Measurements from ENCODE around the gene ZNF469. TPM values are rescaled to one million over a fixed set of nuclear protein-coding genes. Genes with fewer than 3 reads are reported as not detected.

ZNF469 gene
- total RNA-seq, 1 donor from 2014 or later = 60.5 TPM

DNA sequence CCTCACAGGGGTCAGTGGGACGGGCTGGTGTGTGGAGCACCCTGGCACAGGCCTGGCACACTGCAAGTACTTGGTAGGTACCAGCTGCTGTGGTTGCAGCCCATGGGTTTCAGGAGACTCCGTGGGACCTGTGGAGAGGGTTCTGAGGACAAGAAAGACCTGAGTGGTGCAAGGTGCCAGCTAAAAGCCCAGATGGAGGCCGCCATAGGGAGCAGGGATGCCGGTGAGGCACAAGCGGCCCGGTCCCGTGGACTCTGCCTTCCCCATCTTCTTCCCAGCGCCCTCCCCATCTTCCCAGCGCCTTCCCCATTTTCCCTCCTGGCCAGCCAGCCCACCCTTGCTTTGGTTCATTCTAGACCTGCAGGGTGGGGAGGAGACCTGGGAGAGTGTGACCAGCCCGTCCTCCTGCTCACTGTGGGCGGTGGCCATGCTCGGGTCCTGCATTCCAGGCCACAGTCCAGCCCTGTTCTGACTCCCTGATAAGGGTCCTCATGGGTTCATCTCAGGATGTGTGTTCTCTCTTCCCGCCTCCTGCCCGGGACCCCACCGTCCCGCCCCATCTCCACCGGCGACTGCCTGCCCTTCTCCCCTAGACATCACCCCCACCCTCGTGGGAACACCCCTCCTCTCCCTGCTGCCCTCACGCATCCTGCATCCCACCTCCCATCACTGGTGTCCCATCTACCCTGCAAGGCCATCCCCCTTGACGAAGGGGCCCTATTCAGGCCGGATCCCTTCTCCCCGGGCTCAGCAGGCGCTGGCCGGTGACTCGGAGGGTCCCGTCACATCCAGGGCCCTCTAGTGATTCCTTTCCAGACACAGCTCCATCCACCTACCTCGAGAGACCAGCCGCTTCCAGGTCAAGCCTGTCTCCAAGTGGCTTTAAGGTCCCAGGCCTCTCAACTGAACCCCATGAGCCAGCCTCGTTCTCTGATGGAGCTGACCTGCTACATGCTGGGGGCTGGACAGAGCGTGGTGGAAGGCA is 3.4 kb downstream of the ZNF469 start:
- Mint-ChIP-seq H3K27me3 (ENCODE audit: low read depth) (no peaks in the 10 kb centered on the region), H3K27ac (ENCODE audit: unreplicated experiment) (peak overlapping the region; percentile 65), H3K36me3 (ENCODE audit: low read depth) (peaks cover 9% of the 10 kb centered on the region), H3K4me1 (ENCODE audit: low read depth) (peaks cover 63% of the 10 kb centered on the region), H3K4me3 (ENCODE audit: unreplicated experiment) (no peak overlapping the region), H3K9me3 (ENCODE audit: low read depth) (no peaks in the 10 kb centered on the region)
- TF ChIP-seq, protein P1, sequence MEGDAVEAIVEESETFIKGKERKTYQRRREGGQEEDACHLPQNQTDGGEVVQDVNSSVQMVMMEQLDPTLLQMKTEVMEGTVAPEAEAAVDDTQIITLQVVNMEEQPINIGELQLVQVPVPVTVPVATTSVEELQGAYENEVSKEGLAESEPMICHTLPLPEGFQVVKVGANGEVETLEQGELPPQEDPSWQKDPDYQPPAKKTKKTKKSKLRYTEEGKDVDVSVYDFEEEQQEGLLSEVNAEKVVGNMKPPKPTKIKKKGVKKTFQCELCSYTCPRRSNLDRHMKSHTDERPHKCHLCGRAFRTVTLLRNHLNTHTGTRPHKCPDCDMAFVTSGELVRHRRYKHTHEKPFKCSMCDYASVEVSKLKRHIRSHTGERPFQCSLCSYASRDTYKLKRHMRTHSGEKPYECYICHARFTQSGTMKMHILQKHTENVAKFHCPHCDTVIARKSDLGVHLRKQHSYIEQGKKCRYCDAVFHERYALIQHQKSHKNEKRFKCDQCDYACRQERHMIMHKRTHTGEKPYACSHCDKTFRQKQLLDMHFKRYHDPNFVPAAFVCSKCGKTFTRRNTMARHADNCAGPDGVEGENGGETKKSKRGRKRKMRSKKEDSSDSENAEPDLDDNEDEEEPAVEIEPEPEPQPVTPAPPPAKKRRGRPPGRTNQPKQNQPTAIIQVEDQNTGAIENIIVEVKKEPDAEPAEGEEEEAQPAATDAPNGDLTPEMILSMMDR (IDR thresholded peaks at IDR 0.05) = no peak
- DNase-seq (ENCODE audit: low spot score) = peak; percentile 77

DNA sequence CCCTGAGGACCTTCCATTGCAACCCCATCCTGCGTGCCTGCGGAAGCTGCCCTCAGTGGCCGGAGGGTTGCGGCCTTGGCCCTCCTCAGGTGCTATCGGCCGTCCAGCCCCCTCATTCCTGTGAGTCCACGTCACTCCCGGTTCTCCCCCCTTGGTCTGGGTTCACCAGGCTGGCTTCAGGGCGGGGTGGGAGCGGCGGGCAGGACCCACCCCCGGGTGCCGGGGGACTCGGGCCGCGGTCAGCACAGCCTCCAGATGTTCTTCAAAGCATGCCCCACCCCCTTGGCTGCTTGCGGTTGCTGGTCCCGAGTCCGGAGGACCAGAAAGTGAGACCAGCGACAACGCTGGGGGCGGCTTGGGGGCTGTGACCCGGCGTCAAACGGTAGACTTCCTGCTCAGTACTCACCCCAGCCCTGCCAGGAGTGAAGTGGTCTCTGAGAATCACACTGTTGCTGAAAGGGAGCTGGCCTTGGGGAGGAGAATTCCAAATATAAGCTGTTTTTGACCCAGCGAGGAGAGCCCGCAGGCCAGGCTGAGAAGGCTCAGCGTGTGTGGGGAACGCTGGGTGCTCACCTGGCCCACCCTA is 4.5 kb downstream of the ZNF469 start:
- Mint-ChIP-seq H3K9me3 (ENCODE audit: low read depth) (no peaks in the 10 kb centered on the region), H3K4me3 (ENCODE audit: unreplicated experiment) (no peak overlapping the region), H3K27me3 (ENCODE audit: low read depth) (no peaks in the 10 kb centered on the region), H3K4me1 (ENCODE audit: low read depth) (peaks cover 65% of the 10 kb centered on the region), H3K36me3 (ENCODE audit: low read depth) (peaks cover 9% of the 10 kb centered on the region), H3K27ac (ENCODE audit: unreplicated experiment) (peak overlapping the region; percentile 89)
- DNase-seq (ENCODE audit: low spot score) = peak; percentile 84
- TF ChIP-seq, protein P1 (IDR thresholded peaks at IDR 0.05) = no peak

DNA sequence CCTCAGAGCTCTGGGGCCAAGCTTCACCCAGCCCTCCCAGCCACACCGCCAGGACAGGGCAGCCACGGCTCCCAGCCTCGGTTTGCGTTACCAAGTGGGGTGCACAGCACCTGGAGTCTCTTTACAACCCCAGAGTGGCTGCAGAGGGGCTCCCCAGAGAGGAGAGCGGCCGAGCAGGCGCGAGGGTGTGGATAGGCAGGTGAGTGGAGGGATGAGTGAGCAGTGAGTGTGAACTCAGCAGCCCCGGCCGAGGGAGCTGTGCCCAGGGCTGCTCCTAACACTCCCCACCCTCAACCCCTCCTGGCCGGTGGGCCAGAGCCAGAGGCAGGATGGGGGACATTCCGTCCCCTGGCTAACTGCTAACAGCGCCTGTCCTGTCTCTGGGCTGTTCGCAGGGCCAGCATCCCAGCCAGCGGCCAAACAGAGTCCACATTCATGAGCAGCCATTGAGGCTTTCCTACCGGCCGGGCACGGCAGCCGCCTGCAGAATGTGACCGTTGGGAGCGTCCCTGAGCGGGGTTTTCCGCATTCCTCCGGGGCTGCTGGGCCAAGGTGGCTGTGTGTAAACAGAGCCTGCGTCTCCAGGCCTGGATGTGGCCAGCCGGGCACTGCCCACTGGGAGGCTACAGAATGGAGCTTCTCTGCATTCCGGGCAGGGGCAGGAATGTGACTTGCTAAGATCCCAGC is 5.3 kb downstream of the ZNF469 start:
- Mint-ChIP-seq H3K27me3 (ENCODE audit: low read depth) (no peaks in the 10 kb centered on the region), H3K27ac (ENCODE audit: unreplicated experiment) (peak overlapping the region; percentile 89)

DNA sequence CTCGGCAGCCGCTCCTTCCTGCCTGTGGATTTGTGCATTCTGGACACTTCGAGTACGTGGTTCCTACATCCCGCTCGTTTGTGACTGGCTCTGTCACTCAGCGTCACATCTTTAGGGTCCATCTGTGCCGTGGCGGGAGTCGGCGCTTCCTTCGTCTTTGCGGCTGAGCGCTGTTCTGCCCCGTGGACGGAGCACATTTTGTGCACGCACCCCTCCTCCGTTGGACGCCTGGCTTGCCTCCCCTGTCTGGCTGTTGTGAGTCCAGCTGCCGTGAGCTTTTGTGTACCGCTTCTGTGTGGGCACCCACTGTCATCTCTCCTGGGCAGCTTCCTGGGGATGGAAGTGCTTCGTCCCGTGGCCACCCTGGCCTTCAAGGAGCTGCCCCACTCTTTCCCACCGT is 6.4 kb downstream of the ZNF469 start:
- H3K27me3 Mint-ChIP-seq (ENCODE audit: low read depth) = no peaks in the 10 kb centered on the region
- H3K9me3 Mint-ChIP-seq (ENCODE audit: low read depth) = no peaks in the 10 kb centered on the region
- TF ChIP-seq, protein P1 (IDR thresholded peaks at IDR 0.05) = no peak
- H3K27ac Mint-ChIP-seq (ENCODE audit: unreplicated experiment) = peak overlapping the region; percentile 49
- H3K4me3 Mint-ChIP-seq (ENCODE audit: unreplicated experiment) = no peak overlapping the region
- H3K4me1 Mint-ChIP-seq (ENCODE audit: low read depth) = peaks cover 66% of the 10 kb centered on the region
- peaks cover 13% of the 10 kb centered on the region for H3K36me3 Mint-ChIP-seq (ENCODE audit: low read depth)
- DNase-seq (ENCODE audit: low spot score) = no peak

More for the DNA sequence above, 5.3 kb downstream of the ZNF469 start:
- Mint-ChIP-seq H3K4me1 (ENCODE audit: low read depth) (peaks cover 69% of the 10 kb centered on the region), H3K4me3 (ENCODE audit: unreplicated experiment) (peak overlapping the region; percentile 54), H3K36me3 (ENCODE audit: low read depth) (peaks cover 9% of the 10 kb centered on the region), H3K9me3 (ENCODE audit: low read depth) (no peaks in the 10 kb centered on the region)
- TF ChIP-seq, protein P1 (IDR thresholded peaks at IDR 0.05) = peak; percentile 46
- DNase-seq (ENCODE audit: low spot score) = peak; percentile 84

DNA sequence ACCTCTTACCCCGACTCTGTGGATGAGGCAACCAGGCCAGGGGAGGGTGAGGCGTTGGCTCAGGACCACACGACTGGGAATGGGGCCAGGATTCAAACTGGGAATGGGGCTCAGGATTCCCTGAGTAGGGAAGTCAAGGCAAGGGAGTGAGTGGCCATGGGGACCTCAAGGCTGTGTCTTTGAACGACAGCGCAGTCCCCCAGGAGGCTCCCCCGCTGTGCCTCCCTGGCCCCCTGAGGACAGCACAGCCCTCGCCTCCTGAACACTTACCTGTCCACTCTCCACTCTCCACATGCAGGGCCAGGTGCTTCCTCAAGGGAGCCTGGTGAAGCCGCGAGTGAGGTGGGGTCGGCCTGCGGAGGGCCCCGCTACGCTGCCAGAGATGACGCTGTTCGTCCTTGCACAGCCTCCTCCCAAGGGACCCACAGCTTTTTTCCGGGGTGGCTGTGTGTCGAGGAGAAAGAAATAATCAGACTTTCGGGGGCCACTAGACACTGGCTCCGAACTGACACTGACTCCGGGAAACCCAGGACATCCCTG is 6.9 kb downstream of the ZNF469 start:
- Mint-ChIP-seq H3K9me3 (ENCODE audit: low read depth) (no peaks in the 10 kb centered on the region), H3K4me3 (ENCODE audit: unreplicated experiment) (no peak overlapping the region), H3K27me3 (ENCODE audit: low read depth) (no peaks in the 10 kb centered on the region), H3K27ac (ENCODE audit: unreplicated experiment) (peak overlapping the region; percentile 49), H3K4me1 (ENCODE audit: low read depth) (peaks cover 61% of the 10 kb centered on the region), H3K36me3 (ENCODE audit: low read depth) (peaks cover 16% of the 10 kb centered on the region)
- TF ChIP-seq, protein P1 (IDR thresholded peaks at IDR 0.05) = no peak
- no peak for DNase-seq (ENCODE audit: low spot score)

All from chondrocyte (in vitro differentiated cells).